WERI-Rb-1 (cell line): ENCODE data around the gene C1orf116.

Experiments used
- DNase-seq: peaks from one replicate; pipeline ENCODE4 v3.0.0-alpha.2; 2020
- H3K27ac ChIP-seq: fragments of 250-450 bp; sonication (Bioruptor Pico); 2 replicates; pipeline ENCODE4 v1.5.1; 2020; ENCODE audit warnings: mild to moderate bottlenecking, moderate library complexity
- H3K27me3 ChIP-seq: fragments of 250-450 bp; sonication (Bioruptor Pico); 2 replicates; pipeline ENCODE4 v1.5.1; 2021; ENCODE audit warnings: mild to moderate bottlenecking, low read depth, moderate library complexity; ENCODE audit not compliant: insufficient read depth, severe bottlenecking
- H3K36me3 ChIP-seq: fragments of 250-450 bp; sonication (Bioruptor Pico); 2 replicates; pipeline ENCODE4 v1.5.1; 2020; ENCODE audit warnings: mild to moderate bottlenecking, moderate library complexity
- H3K4me3 ChIP-seq: 2 replicates; pipeline ENCODE4 v1.5.1; 2011; ENCODE audit warnings: low read depth, mild to moderate bottlenecking, control low read depth, low read length
- H3K9me3 ChIP-seq: fragments of 250-450 bp; sonication (Bioruptor Pico); 2 replicates; pipeline ENCODE4 v1.5.1; 2021; ENCODE audit warnings: mild to moderate bottlenecking, moderate library complexity; ENCODE audit not compliant: severe bottlenecking
- TF ChIP-seq, protein P1 (sequence below): IDR thresholded peaks from 2 replicates; pipeline ENCODE4 v1.5.1; 2011; ENCODE audit warnings: low read depth, mild to moderate bottlenecking, control low read depth, inconsistent platforms, low read length

Gene C1orf116

DNA sequence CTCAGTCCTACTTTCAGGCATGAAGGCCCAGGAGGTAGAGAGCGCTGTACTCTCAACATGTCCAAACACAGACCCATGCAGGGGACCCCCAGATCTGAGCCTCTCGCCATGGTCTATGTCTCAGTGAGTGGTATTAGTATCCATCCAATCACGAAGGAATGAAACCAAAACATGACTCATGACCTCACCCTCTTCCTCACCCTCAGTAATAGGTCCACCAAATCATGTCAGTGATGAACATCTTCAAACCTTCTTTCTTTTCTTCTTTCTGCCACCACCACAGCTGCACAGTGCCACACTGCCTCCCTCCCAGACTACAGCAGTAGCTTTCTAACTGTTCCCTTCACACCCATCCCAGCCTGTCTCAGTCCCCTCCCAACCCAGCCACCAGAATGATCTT, 16.8 kb downstream of the C1orf116 start:
- TF ChIP-seq, protein P1, sequence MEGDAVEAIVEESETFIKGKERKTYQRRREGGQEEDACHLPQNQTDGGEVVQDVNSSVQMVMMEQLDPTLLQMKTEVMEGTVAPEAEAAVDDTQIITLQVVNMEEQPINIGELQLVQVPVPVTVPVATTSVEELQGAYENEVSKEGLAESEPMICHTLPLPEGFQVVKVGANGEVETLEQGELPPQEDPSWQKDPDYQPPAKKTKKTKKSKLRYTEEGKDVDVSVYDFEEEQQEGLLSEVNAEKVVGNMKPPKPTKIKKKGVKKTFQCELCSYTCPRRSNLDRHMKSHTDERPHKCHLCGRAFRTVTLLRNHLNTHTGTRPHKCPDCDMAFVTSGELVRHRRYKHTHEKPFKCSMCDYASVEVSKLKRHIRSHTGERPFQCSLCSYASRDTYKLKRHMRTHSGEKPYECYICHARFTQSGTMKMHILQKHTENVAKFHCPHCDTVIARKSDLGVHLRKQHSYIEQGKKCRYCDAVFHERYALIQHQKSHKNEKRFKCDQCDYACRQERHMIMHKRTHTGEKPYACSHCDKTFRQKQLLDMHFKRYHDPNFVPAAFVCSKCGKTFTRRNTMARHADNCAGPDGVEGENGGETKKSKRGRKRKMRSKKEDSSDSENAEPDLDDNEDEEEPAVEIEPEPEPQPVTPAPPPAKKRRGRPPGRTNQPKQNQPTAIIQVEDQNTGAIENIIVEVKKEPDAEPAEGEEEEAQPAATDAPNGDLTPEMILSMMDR = no peak
- Histone ChIP-seq H3K9me3 (no peaks in the 10 kb centered on the region), H3K27me3 (peaks cover 100% of the 10 kb centered on the region), H3K4me3 (no peak overlapping the region), H3K36me3 (no peaks in the 10 kb centered on the region), H3K27ac (no peak overlapping the region)
- no peak for DNase-seq

DNA sequence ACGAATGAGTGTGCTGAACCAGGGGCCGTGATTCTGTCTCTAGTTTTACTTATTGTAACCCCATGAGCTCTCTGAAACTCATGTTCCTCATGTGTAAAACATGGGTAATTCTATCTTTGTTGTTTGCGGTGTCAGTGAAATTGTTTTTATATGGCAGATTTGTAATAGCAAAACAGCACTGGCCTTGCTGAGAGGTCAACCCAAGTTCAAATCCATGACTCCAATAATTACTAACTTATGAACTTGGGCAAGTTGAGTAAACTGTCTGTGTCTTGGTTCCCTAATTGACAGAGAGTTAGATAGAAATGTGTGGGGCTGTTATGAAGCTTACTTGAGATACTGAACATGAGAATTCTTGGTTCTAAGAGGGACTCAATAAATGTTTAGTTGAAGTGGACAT, 17.8 kb downstream of the C1orf116 start:
- Histone ChIP-seq H3K27ac (no peak overlapping the region), H3K36me3 (no peaks in the 10 kb centered on the region), H3K27me3 (peaks cover 100% of the 10 kb centered on the region), H3K4me3 (no peak overlapping the region), H3K9me3 (no peaks in the 10 kb centered on the region)
- TF ChIP-seq, protein P1 = no peak
- no peak for DNase-seq

DNA sequence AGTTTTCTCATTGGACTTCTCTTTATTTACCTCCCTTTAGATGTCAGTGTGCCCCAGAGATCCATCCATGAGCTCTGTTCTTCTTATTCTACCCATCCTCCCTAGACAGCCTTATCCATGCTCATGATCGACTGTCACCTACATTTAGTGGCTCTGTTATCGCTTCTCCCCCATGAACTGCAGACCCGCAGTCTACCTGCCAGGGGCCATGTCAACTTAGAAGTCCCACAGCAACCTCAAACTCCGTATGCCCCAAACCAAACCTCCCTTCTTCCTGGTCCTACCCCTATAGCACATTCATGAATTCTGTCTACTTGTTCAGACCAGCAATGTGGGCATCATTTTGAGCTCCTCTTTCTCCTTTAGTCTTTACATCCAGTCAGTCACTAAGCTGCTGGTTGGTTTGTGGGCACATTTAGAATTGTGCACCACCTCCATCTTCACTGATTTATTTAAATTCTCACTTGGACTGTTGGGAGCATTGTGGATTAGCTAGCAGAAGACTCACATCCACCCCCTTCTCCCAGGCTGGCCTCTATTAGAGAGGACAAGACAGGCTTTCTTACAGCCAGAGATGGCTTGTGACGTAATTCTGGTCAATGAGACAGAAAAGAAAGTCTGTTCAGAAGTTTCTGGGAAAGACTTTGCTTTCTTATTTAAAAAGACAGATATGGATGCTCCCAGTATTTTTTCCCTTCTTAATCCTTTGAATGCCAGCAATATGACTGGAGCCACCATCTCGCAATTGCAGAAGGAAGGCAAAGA, 19.1 kb downstream of the C1orf116 start:
- H3K9me3 ChIP-seq = no peaks in the 10 kb centered on the region
- DNase-seq = no peak
- H3K4me3 ChIP-seq = no peak overlapping the region
- peaks cover 100% of the 10 kb centered on the region for H3K27me3 ChIP-seq
- TF ChIP-seq, protein P1 = no peak
- no peaks in the 10 kb centered on the region for H3K36me3 ChIP-seq
- H3K27ac ChIP-seq = no peak overlapping the region

DNA sequence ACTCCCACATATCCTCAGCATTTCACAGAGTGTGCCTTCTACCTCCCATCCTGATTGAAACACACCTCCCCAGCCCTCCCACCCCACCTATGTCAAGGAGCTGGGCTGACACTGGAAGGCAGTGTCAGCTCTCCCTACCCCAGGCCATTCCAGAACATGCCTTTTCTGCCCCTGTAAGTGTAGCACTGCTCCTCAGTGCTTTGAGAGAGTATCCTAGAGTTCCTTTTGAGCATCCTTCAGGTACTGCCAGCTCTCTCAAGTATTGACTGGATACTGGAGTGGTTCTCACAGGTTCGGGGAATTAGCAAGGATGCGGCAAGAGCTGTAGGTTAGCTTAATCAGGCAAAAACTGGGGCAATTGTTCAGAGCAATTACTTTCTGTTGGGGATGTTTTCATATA, 21.8 kb downstream of the C1orf116 start:
- H3K27me3 ChIP-seq = peaks cover 100% of the 10 kb centered on the region
- H3K36me3 ChIP-seq = no peaks in the 10 kb centered on the region
- H3K27ac ChIP-seq = no peak overlapping the region
- DNase-seq = no peak
- TF ChIP-seq, protein P1 = no peak
- H3K4me3 ChIP-seq = no peak overlapping the region
- peaks cover 4% of the 10 kb centered on the region for H3K9me3 ChIP-seq

DNA sequence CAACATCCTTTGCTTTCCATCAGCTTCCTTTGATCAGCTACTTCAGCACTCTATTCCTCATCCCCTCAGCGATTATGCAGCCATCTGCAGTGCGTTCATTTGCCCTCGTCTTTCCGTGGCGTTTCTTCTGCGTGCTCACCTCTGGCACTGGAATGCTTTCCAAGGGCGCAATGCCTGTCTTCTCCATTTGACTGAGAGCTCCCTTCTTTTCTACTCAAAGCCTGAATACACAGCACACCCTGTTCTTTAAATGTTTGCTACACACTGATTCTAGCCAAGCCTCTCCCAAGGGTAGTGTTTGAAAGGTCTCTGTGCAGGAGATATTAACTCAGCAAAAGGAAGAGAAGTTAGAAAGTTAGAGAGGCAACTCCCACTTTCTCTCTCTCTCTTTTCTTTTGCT, 22.6 kb downstream of the C1orf116 start:
- H3K4me3 ChIP-seq = no peak overlapping the region
- peaks cover 100% of the 10 kb centered on the region for H3K27me3 ChIP-seq
- TF ChIP-seq, protein P1 = no peak
- no peak for DNase-seq
- no peaks in the 10 kb centered on the region for H3K36me3 ChIP-seq
- H3K27ac ChIP-seq = no peak overlapping the region
- H3K9me3 ChIP-seq = peaks cover 4% of the 10 kb centered on the region

DNA sequence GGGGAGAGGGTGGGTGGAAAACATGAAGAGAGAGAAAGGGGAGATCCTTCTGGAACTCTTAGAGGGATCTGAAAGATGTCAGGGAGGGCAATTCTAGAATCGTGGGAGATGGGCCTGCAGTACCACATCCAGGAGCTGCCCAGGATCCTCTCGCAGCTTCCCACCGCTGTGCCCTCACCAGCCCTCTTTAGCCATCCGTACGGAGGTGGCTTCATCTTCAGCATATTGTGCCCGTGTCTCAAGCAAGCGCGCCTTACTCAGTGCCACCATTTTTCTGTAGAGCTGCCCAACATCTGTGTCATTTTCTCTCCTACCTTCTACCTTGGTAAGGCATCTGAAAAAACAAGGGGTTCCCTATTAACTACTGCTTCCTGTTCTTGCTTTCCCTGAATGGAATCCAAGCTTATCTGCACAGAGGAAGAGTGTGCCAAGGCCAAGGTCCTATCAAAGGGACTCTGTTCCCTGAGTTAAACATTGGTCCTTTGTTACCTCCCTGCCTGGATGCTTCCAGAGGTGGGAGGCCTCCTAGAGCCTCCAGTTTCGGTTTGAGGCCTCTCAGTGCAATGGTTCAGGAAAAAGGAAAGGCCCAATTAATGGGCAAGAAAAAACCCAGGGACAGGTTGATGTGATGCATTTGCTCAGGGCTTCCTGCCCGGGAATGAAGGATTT, 23.2 kb downstream of the C1orf116 start:
- no peak overlapping the region for H3K27ac ChIP-seq
- H3K27me3 ChIP-seq = peaks cover 100% of the 10 kb centered on the region
- no peak for DNase-seq
- peaks cover 4% of the 10 kb centered on the region for H3K9me3 ChIP-seq
- TF ChIP-seq, protein P1 = no peak
- no peaks in the 10 kb centered on the region for H3K36me3 ChIP-seq
- no peak overlapping the region for H3K4me3 ChIP-seq
